ENCODE data around the gene DAP.

DNA sequence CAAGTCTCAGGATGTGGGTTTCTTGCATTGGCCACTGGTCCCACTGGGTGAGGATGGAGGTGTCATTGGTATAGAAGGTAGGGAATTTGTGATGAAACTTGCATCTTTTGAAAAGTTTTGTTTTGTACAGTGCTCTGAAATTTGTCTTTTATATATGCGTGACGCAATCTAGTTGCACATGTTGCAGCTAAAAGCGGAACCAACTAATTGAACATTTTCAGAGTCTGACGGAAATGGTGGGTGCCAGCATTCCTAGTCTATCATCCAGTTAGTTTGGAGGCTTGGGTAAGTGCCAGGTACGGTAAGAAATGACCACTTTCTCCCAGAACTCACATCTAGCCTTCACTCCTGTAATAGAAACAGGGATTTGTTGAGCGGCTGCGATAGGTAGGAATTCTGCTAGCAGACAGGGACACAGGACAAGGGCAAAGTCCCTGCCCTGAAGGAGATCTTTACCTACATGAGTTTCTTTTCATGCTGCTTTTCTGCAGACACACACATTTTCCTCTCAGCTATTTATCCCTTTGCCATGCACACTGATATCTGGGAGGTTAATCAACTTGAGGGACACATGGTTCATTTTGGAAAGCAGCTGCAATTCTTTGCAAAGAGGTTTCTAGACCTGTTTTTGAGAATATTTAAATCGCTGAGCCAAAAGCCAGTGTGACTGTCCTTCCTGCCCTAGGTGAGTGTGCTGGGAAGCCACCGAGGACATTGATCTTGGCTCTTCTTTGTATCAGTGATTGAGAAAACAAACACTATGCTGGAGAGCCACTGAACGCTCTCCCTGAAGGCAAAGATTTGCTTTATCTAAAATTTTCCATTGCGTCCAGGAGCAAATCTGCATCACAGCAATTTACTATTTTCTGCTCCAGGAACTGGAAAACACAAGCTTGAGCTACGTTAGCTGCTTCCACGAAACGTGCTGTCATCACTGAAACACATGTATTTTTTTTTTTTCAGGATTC, 89.7 kb downstream of the DAP start:
- no peak for TF ChIP-seq POLR2AphosphoS5 (IDR thresholded peaks at IDR 0.05)
- TF ChIP-seq, protein P1, sequence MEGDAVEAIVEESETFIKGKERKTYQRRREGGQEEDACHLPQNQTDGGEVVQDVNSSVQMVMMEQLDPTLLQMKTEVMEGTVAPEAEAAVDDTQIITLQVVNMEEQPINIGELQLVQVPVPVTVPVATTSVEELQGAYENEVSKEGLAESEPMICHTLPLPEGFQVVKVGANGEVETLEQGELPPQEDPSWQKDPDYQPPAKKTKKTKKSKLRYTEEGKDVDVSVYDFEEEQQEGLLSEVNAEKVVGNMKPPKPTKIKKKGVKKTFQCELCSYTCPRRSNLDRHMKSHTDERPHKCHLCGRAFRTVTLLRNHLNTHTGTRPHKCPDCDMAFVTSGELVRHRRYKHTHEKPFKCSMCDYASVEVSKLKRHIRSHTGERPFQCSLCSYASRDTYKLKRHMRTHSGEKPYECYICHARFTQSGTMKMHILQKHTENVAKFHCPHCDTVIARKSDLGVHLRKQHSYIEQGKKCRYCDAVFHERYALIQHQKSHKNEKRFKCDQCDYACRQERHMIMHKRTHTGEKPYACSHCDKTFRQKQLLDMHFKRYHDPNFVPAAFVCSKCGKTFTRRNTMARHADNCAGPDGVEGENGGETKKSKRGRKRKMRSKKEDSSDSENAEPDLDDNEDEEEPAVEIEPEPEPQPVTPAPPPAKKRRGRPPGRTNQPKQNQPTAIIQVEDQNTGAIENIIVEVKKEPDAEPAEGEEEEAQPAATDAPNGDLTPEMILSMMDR (IDR thresholded peaks at IDR 0.05), result no peak
- TF ChIP-seq POLR2A (IDR thresholded peaks at IDR 0.05), result no peak
- TF ChIP-seq EP300 (IDR thresholded peaks at IDR 0.05), result no peak
